Upper lobe of left lung (tissue), 6 donors: ENCODE results near the gene HEATR5A. TPM values are rescaled to one million over a fixed set of nuclear protein-coding genes. Genes with fewer than 3 reads are reported as not detected.
A peak's percentile ranks its signal among the peaks of the same experiment; 100 is the strongest.
"Not testable (repeated sequence)": the region's sequence is repeated elsewhere in the genome, so short reads cannot be mapped to it uniquely, and the experiment has no call there.

Experiments
- ATAC-seq, 2 donors: fragments of 200-7000 bp; cut with Tn5 transposase; one replicate each; pipeline ENCODE4 v1.9.1; 2022; ENCODE audit warnings: mild to moderate bottlenecking in 2 of 2, moderate library complexity in 2 of 2; ENCODE audit not compliant: low FRiP score in 2 of 2
- DNase-seq, 2 donors: peaks; one replicate each; pipeline ENCODE4 v3.0.0-alpha.2; 2019 to 2020
- H3K27ac ChIP-seq, 4 donors: fragments of 200-600 bp; sonication (generic); one replicate each; pipeline ENCODE4 v1.5.1; 2016 to 2019
- H3K27me3 ChIP-seq, 4 donors: fragments of 200-600 bp; sonication (generic); one replicate each; pipeline ENCODE4 v1.5.1; 2017 to 2019
- H3K36me3 ChIP-seq, 4 donors: fragments of 200-600 bp; sonication (generic); one replicate each; pipeline ENCODE4 v1.5.1; 2016 to 2019
- H3K4me1 ChIP-seq, 4 donors: fragments of 200-600 bp; sonication (generic); one replicate each; pipeline ENCODE4 v1.5.1; 2018 to 2019
- H3K4me3 ChIP-seq, 4 donors: fragments of 200-600 bp; sonication (generic); one replicate each; pipeline ENCODE4 v1.5.1; 2017 to 2019; ENCODE audit warnings: mild to moderate bottlenecking in 2 of 4, moderate library complexity in 1 of 4
- H3K9me3 ChIP-seq, 4 donors: fragments of 200-600 bp; sonication (generic); one replicate each; pipeline ENCODE4 v1.5.1; 2018 to 2019
- CTCF ChIP-seq, 6 experiments: fragments of 450-650 bp in 4 of 6; fragments of 200-600 bp in 2 of 6; sonication (generic) in 2 of 6; IDR thresholded peaks; one replicate each; pipeline ENCODE4 v1.5.1; 2016 to 2019; ENCODE audit warnings: antibody characterized with exemption in 6 of 6
- EP300 ChIP-seq, 4 donors: sonication (generic); formaldehyde crosslinking; IDR thresholded peaks; one replicate each; pipeline ENCODE4 v1.5.1; 2017; ENCODE audit warnings: antibody characterized with exemption in 4 of 4, control low read depth in 2 of 4
- POLR2A ChIP-seq, 4 donors: fragments of 450-650 bp; IDR thresholded peaks; one replicate each; pipeline ENCODE4 v1.5.1; 2016 to 2017; ENCODE audit warnings: antibody characterized with exemption in 4 of 4, mild to moderate bottlenecking in 2 of 4
- POLR2AphosphoS5 ChIP-seq, 2 donors: sonication (generic); formaldehyde crosslinking; IDR thresholded peaks; one replicate each; pipeline ENCODE4 v1.5.1; 2017; ENCODE audit warnings: antibody characterized with exemption in 2 of 2
- WGBS, 2 donors: methylation state at CpG; one replicate each; pipeline ENCODE4 v1.1.5; 2017 to 2018; 5-methylcytosine and 5-hydroxymethylcytosine counted together
- total RNA-seq, 6 donors: library from RNA; depleted of rRNA in 4 of 6; stranded (reverse); fragments of >200 nt in 4 of 6; gene quantifications; one replicate each; pipeline versions ENCODE4 v1.1.0 to v1.2.1, GENCODE V29; 2016 to 2021
- donor health status: DM: no; HTN: no; CAD: no; lungs with moderate emphysema.
- donor health status: DM: no; HTN: yes; CAD: no; lungs with severe emphysema.

HEATR5A gene
- total RNA-seq, 6 donors from 2014 or later = 19.6 to 66.0 (median 39.3) TPM

DNA sequence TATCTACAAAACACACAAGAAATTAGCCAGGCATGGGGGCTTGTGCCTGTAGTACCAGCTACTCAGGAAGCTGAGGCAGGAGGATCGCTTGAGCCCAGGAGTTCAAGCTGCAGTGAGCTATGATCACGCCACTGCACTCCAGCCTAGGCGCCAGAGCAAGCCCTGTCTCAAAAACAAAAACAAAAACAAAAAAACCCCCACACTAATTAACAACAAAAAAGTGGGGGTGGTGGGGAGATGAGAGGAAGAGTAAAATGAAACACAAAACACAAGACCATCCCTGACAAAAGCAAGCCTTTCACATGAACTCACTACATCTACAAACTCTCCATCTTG, 158.9 kb downstream of the HEATR5A start:
- ATAC-seq = no peak
- TF ChIP-seq POLR2AphosphoS5 (IDR thresholded peaks at IDR 0.05) (no peak), CTCF (IDR thresholded peaks at IDR 0.05) (no peak), EP300 (IDR thresholded peaks at IDR 0.05) (no peak), POLR2A (IDR thresholded peaks at IDR 0.05) (no peak)
- Histone ChIP-seq H3K27me3 (no peaks in the 10 kb centered on the region), H3K4me1 (peaks cover 5 to 42% (median 21%) of the 10 kb centered on the region in 4 donors), H3K4me3 (no peak overlapping the region), H3K36me3 (no peaks in the 10 kb centered on the region), H3K9me3 (no peaks in the 10 kb centered on the region), H3K27ac (peak overlapping the region; percentile 68 to 81 (median 80))
- WGBS, 2 donors = 94 to 96% methylated on average over 3 of the region's 3 CpGs
- DNase-seq = no peak

- H3K27me3 ChIP-seq, H3K27ac ChIP-seq, H3K36me3 ChIP-seq, DNase-seq, ATAC-seq, H3K9me3 ChIP-seq, H3K4me3 ChIP-seq: not testable (repeated sequence)
- 93 to 94% methylated on average over 4 of the region's 4 CpGs for WGBS, 2 donors
- H3K4me1 ChIP-seq = peaks cover 5 to 25% (median 18%) of the 10 kb centered on the region in 4 donors
Measured at GRCh38 chr14:31259040-31259435, 161.3 kb downstream of the HEATR5A start.

GRCh38 chr14:31258427-31259039, 161.8 kb downstream of the HEATR5A start:
- Histone ChIP-seq H3K27ac (peak overlapping the region in 1 of 4 donors; percentile 7), H3K4me3 (no peak overlapping the region), H3K4me1 (peaks cover 5 to 24% (median 14%) of the 10 kb centered on the region in 4 donors), H3K9me3 (no peaks in the 10 kb centered on the region), H3K27me3 (no peaks in the 10 kb centered on the region), H3K36me3 (no peaks in the 10 kb centered on the region)
- WGBS, 2 donors = 95 to 100% methylated on average over 3 of the region's 3 CpGs
- ATAC-seq (no peak), DNase-seq (no peak)
- TF ChIP-seq POLR2AphosphoS5 (IDR thresholded peaks at IDR 0.05) (no peak), EP300 (IDR thresholded peaks at IDR 0.05) (no peak), CTCF (IDR thresholded peaks at IDR 0.05) (no peak), POLR2A (IDR thresholded peaks at IDR 0.05) (no peak)

DNA sequence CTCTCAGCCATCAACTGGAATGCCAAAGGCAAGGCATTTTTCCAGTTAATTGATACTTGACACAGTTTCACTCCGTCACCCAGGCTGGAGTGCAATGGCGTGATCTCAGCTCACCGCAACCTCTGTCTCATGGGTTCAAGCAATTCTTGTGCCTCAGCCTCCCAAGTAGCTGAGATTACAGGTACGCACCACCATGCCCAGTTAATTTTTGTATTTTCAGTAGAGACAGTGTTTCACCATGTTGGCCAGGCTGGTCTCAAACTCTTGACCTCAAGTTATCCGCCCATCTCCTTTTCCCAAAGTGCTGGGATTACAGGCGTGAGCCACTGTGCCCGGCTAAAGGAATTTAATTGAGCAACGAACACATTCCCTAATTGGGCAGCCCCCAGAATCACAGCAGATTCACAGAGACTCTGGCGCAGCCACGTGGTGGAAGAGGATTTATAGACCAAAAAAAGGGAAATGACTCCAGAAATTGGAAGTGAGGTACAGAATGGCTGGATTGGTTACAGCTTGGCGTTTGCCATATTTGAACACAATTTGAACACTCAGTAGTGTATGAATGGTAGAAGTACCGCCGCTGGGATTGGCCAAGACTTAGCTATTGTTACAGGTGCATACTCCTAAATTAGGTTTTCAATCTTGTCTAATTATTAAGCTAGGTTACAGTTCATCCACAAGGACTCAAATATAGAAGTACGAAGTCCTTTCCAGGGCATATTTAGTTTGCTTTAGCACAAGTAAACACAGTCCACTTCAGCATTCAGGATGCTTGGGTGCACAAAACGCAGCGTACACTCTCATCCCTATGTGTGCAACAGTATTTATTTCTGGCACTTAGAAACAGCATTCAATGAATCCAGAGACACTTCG, 162.6 kb downstream of the HEATR5A start:
- H3K27ac ChIP-seq = peak overlapping the region in 1 of 4 donors; percentile 7
- peak in 1 of 2 donors; percentile 32 for DNase-seq

DNA sequence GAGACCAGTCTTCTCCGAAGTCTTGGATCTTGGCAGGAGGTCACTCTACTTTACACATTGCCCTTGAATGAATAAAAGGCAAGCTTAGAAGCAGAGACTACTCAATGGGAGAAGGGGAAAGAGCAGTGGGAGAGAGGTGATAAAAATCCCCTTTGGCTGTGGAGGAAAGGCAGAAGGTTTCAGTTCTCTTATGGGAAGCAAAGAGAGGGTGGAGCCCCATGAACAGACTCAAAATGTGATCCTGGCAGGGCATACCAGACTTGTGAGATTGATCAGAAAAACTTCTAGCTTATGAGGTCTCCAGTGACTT, 163.2 kb downstream of the HEATR5A start:
- TF ChIP-seq EP300 (IDR thresholded peaks at IDR 0.05) (no peak), POLR2A (IDR thresholded peaks at IDR 0.05) (no peak), POLR2AphosphoS5 (IDR thresholded peaks at IDR 0.05) (no peak), CTCF (IDR thresholded peaks at IDR 0.05) (no peak)
- peaks cover 5 to 14% (median 9%) of the 10 kb centered on the region in 4 donors for H3K4me1 ChIP-seq
- no peak overlapping the region for H3K4me3 ChIP-seq
- 89 to 94% methylated on average over 1 of the region's 1 CpG for WGBS, 2 donors
- H3K27ac ChIP-seq = peak overlapping the region in 1 of 4 donors; percentile 7
- no peaks in the 10 kb centered on the region for H3K27me3 ChIP-seq
- no peak for DNase-seq
- H3K9me3 ChIP-seq = no peaks in the 10 kb centered on the region
- no peaks in the 10 kb centered on the region for H3K36me3 ChIP-seq
- no peak for ATAC-seq

More for the DNA sequence above, 162.6 kb downstream of the HEATR5A start:
- not testable (repeated sequence) for H3K27me3 ChIP-seq, ATAC-seq, H3K9me3 ChIP-seq, H3K36me3 ChIP-seq, H3K4me3 ChIP-seq
- 73 to 77% methylated on average over 17 of the region's 17 CpGs for WGBS, 2 donors
- H3K4me1 ChIP-seq = peaks cover 5 to 20% (median 12%) of the 10 kb centered on the region in 4 donors
